ENCODE results near the gene TERB1.

GRCh38 chr16:66751992-66752322, 49.4 kb downstream of the TERB1 start:
- TF ChIP-seq EZH2phosphoT487 (IDR thresholded peaks at IDR 0.05; ENCODE audit: insufficient read depth, low read depth) = no peak
- no peak for TF ChIP-seq EZH2 (IDR thresholded peaks at IDR 0.05; ENCODE audit: insufficient read depth, poor library complexity, severe bottlenecking)

All from GM23248 (cell line).